ENCODE data around the gene PRM2.

GRCh38 chr16:11229432-11229831 lies 46.8 kb downstream of the PRM2 start:
- TF ChIP-seq CTCF (conservative IDR thresholded peaks at IDR 0.05; ENCODE audit: low read depth in 2 of 2), result no peak
- TF ChIP-seq JUNB (IDR thresholded peaks at IDR 0.05; ENCODE audit: unreplicated experiment), result no peak
- no peak for TF ChIP-seq EZH2 (IDR thresholded peaks at IDR 0.05; ENCODE audit: low read depth, unreplicated experiment)
- no peak for TF ChIP-seq POLR2AphosphoS5 (IDR thresholded peaks at IDR 0.05; ENCODE audit: low read depth)
